ELR (cell line): Measurements from ENCODE around the gene KLF1.

Source experiments
- DNase-seq: peaks from one replicate; pipeline ENCODE4 v3.0.0-alpha.2; 2015; ENCODE audit warnings: low read depth

The KLF1 gene

DNA sequence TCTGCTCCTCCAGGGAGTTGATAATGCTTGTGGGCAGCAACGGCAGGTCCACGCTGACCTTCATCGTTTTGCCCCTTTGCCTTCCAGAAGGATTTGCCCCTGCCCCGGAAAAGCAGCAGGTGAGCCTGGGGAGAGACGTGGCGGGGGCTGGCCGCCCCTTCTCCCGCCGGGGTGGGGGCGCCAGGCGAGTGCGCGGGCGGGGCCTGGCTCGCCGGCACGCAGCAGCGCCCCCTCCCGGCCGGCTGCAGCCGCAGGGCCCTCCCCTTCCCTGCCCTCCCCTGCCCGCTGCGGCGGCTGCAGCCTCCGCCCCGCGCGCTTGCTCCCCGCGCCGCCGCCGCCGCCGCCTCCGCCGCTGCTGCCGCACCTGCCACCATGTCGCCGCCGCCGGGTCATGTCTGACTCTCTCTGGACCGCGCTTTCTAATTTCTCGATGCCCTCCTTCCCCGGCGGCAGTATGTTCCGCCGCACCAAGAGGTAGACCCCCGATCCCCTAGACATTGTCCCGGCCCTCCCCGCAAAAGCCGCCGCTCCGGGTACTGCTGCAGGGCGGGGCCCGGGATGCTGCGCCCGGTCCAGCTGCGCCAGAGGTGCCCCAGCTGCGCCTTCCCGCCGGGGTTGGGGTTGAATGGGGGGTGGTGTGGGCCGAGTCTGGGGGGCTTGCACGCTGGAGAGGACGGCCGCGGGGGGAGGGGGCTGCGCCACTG, 48.7 kb downstream of the KLF1 start, which contains the start of gene MAST1:
Gene MAST1, plus strand, starts transcription at position 334 of the 704 bp plus-strand sequence. Its CDS starts 58 bp downstream, at position 392.
- peak; percentile 50 for DNase-seq

GRCh38 chr19:12837225-12837624, 49.8 kb downstream of the KLF1 start:
- DNase-seq, result peak; percentile 42

DNA sequence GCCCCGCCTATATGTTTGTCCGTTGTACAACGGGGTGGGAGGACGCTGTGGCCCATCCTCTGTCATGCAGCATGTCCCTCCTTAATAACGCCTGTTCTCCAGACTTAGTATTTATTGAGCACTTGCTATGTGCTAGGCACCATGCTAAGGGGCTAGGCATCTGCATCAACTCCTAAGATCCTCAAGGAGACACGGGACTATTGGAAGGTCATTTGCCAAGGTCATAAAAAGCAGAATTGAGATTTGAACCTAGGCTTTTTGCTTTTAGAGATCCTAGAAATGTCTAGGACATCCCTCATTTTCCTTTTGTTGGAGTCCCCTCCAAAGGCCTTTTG, 50.5 kb downstream of the KLF1 start:
- DNase-seq, result no peak

GRCh38 chr19:12834976-12835757, 51.8 kb downstream of the KLF1 start:
- peak; percentile 51 for DNase-seq

GRCh38 chr19:12834566-12834943, 52.4 kb downstream of the KLF1 start, which contains the start of gene RTBDN:
RTBDN (minus strand) TSS chr19:12834579; CDS start chr19:12829979, 4,600 bp downstream.
- peak; percentile 40 for DNase-seq
